IgD-negative memory B cell (primary cell): ENCODE results near the gene LATS1. TPM values are rescaled to one million over a fixed set of nuclear protein-coding genes. Genes with fewer than 3 reads are reported as not detected.
A peak's percentile ranks its signal among the peaks of the same experiment; 100 is the strongest.

ENCODE experiments used
- H3K27ac Mint-ChIP-seq, 3 donors: one replicate each; pipeline ENCODE4 v1.8.0; 2020 to 2022; ENCODE audit warnings: mild to moderate bottlenecking in 3 of 3, mixed read lengths in 3 of 3, moderate library complexity in 1 of 3
- H3K27me3 Mint-ChIP-seq: one replicate; pipeline ENCODE4 v1.8.0; 2021; ENCODE audit warnings: mixed read lengths
- H3K36me3 Mint-ChIP-seq: one replicate; pipeline ENCODE4 v1.8.0; 2020; ENCODE audit warnings: mild to moderate bottlenecking, mixed read lengths
- H3K4me1 Mint-ChIP-seq, 3 donors: one replicate each; pipeline ENCODE4 v1.8.0; 2020 to 2022; ENCODE audit warnings: mixed read lengths in 3 of 3, mild to moderate bottlenecking in 1 of 3
- H3K4me3 Mint-ChIP-seq, 4 donors: one replicate each; pipeline ENCODE4 v1.8.0; 2020 to 2022; ENCODE audit warnings: mild to moderate bottlenecking in 4 of 4, mixed read lengths in 4 of 4, moderate library complexity in 3 of 4
- H3K9me3 Mint-ChIP-seq, 3 donors: one replicate each; pipeline ENCODE4 v1.8.0; 2020 to 2021; ENCODE audit warnings: mixed read lengths in 3 of 3, mild to moderate bottlenecking in 1 of 3
- polyA plus RNA-seq: library from polyadenylated mRNA; unstranded; fragments of 300-500 nt; fragmentation: Illumina TruSeq; gene quantifications from one replicate; pipeline ENCODE4 v1.2.3, GENCODE V29; 2021

The LATS1 gene
- polyA plus RNA-seq, 1 donor from 2014 or later = 12.4 TPM

GRCh38 chr6:149660028-149660427 is 57.9 kb downstream of the LATS1 start:
- Mint-ChIP-seq H3K27me3 (no peaks in the 10 kb centered on the region), H3K4me3 (no peak overlapping the region), H3K4me1 (no peaks in the 10 kb centered on the region), H3K36me3 (peaks cover 5% of the 10 kb centered on the region), H3K9me3 (no peaks in the 10 kb centered on the region), H3K27ac (no peak overlapping the region)

DNA sequence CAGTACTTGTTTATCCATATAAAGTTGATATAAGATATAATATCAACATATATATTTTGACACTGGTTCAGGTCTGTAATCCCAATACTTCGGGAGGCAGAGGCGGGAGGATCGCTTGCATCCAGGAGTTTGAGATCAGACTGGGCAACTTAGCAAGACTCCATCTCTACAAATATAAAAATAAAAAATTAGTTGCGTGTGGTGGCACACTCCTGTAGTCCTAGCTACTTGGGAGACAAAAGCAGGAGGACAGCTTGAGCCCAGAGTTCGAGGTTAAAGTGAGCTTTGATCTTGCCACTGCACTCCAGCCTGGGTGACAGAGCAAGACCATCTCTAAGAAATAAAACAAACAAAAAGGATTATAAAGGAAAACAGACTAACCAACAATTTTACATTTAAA is 60.5 kb downstream of the LATS1 start:
- no peaks in the 10 kb centered on the region for H3K27me3 Mint-ChIP-seq
- H3K4me3 Mint-ChIP-seq = no peak overlapping the region
- H3K4me1 Mint-ChIP-seq = no peaks in the 10 kb centered on the region
- H3K27ac Mint-ChIP-seq = no peak overlapping the region
- H3K36me3 Mint-ChIP-seq = peaks cover 3% of the 10 kb centered on the region
- no peaks in the 10 kb centered on the region for H3K9me3 Mint-ChIP-seq

- no peaks in the 10 kb centered on the region for H3K9me3 Mint-ChIP-seq
- no peaks in the 10 kb centered on the region for H3K36me3 Mint-ChIP-seq
- H3K4me3 Mint-ChIP-seq = peak overlapping the region in 1 of 4 donors; percentile 36
- peaks cover 10 to 16% (median 16%) of the 10 kb centered on the region in 3 donors for H3K4me1 Mint-ChIP-seq
- H3K27ac Mint-ChIP-seq = no peak overlapping the region
- H3K27me3 Mint-ChIP-seq = no peaks in the 10 kb centered on the region
These were observed 66.8 kb downstream of the LATS1 start for GRCh38 chr6:149651056-149651455.

GRCh38 chr6:149648148-149649145 is 69.5 kb downstream of the LATS1 start, which contains the start of gene KATNA1:
TSS of gene KATNA1 (minus strand) at chr6:149648714. CDS start at chr6:149638547, 10,167 bp downstream.
- Mint-ChIP-seq H3K27me3 (no peaks in the 10 kb centered on the region), H3K27ac (peak within 1 kb of the TSS; percentile 81 to 93 (median 92)), H3K36me3 (peaks cover 3% of the 10 kb centered on the region), H3K4me3 (peak within 1 kb of the TSS; percentile 90 to 96 (median 93)), H3K9me3 (no peaks in the 10 kb centered on the region), H3K4me1 (peaks cover 11 to 32% (median 22%) of the 10 kb centered on the region in 3 donors)

DNA sequence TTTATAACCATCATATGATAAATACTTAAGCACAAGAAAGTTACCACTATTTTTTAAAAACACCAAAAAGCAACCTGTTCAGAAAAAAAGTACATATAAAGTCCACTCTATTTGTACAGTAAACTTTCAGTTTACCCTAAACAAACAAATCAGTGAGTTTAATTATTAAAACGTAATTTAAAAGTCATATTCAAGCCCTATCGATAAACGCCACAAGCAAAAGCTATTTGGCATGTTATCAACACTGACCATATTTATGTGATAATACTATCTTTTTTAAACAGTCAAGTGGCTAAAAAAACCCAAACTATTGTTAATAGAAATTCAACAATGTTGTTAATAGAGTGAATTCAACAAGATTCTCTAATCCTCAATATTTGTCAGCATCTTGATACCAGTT is 71.3 kb downstream of the LATS1 start:
- no peak overlapping the region for H3K27ac Mint-ChIP-seq

DNA sequence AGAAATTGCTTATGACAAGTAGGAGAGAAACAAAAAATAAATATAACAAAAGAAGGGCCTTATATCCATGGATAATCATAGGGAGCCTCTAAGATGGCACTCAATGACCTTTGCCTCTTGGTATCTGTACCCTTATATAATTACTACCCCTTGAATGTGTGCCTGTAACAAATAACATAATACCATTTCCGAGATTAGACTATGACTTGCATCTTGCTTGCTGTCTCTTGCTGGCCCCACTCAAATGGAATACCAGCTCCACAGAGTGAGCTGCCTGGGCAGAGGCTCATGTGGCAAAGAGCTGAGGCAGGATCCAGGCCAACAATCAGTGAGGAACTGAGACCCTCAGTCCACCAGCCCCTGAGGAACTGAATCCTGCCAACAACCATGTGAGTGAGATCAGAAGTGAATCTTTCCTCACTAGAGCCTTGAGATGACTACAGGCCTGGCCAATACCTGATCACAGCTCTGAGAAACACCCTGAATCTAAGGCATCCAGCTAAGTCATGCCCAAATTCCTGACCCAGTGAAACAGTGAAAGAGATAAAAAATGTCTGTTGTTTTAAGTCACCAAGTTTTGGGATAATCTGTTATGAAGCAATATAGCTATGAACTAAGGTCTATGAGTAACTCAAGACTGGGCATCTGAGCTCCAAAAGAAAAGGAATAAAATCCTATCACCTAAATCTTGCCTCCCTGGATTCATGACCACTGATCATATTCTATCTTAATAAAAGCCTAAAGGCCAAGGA is 74.9 kb downstream of the LATS1 start:
- Mint-ChIP-seq H3K27ac (no peak overlapping the region), H3K36me3 (peaks cover 6% of the 10 kb centered on the region), H3K27me3 (no peaks in the 10 kb centered on the region), H3K9me3 (no peaks in the 10 kb centered on the region), H3K4me1 (peaks cover 10 to 40% (median 28%) of the 10 kb centered on the region in 3 donors), H3K4me3 (peak overlapping the region in 1 of 4 donors; percentile 60)

More for the DNA sequence above, 71.3 kb downstream of the LATS1 start:
- Mint-ChIP-seq H3K36me3 (peaks cover 4% of the 10 kb centered on the region), H3K9me3 (no peaks in the 10 kb centered on the region), H3K4me1 (peaks cover 11 to 39% (median 29%) of the 10 kb centered on the region in 3 donors), H3K4me3 (peak overlapping the region in 2 of 4 donors; percentile 23 to 90), H3K27me3 (no peaks in the 10 kb centered on the region)

GRCh38 chr6:149636124-149636523 is 81.8 kb downstream of the LATS1 start:
- Mint-ChIP-seq H3K9me3 (no peaks in the 10 kb centered on the region), H3K27ac (no peak overlapping the region), H3K36me3 (peaks cover 7% of the 10 kb centered on the region), H3K27me3 (no peaks in the 10 kb centered on the region), H3K4me1 (peaks cover 0 to 6% (median 3%) of the 10 kb centered on the region in 3 donors), H3K4me3 (no peak overlapping the region)

DNA sequence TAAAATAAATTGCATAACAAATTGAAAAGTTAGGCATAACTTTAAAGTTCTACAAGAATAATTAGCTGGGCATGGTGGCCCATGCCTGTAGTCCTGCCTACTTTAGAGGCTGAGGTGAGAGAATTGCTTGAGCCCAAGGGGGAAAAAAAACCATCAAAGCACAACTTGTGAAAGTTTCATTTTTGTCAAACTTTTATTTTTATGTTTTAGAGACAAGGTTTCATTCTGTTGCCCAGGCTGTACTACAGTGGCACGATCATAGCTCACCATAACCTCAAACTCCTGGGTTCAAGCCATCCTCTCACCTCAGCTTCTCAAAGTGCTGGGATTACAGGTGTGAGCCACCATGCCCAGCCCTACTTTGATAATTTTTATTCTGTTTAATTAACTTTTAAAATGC is 83.6 kb downstream of the LATS1 start:
- Mint-ChIP-seq H3K27ac (no peak overlapping the region), H3K27me3 (no peaks in the 10 kb centered on the region), H3K9me3 (no peaks in the 10 kb centered on the region), H3K4me3 (no peak overlapping the region), H3K4me1 (peaks cover 2 to 5% (median 3%) of the 10 kb centered on the region in 3 donors), H3K36me3 (peaks cover 7% of the 10 kb centered on the region)

DNA sequence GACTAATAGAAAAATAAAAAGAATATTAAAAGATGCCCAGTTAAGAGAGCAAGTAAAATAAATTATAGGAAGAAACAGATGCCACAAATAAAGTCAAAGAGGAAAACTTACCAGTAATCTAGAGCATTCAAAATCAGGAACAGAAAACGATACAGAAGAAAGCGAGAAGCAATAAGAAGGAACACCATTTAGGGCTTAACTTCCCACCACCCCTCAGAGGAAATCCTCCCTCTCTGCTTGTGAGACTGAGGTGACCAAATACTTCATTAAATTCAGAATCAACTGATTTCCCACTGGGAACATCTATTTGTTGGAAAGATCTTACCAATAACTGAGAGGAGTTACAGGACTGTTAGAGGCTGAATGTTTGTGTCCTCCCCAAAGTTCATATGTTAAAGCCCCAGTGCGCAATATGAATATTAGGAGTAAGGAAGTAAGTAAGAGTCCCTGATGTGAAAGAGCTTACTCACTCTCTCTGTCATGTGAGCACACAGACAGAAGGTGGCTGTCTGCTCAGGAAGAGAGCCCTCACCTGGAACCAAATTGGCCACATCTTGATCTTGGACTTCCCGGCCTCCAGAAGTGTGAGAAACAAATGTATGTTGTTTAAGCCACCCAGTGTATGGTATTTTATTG is 88.9 kb downstream of the LATS1 start:
- peak overlapping the region; percentile 24 to 93 (median 43) for H3K27ac Mint-ChIP-seq
- peaks cover 9 to 13% (median 12%) of the 10 kb centered on the region in 3 donors for H3K4me1 Mint-ChIP-seq
- H3K36me3 Mint-ChIP-seq = peaks cover 7% of the 10 kb centered on the region
- no peaks in the 10 kb centered on the region for H3K27me3 Mint-ChIP-seq
- no peaks in the 10 kb centered on the region for H3K9me3 Mint-ChIP-seq
- H3K4me3 Mint-ChIP-seq = peak overlapping the region in 2 of 4 donors; percentile 65 to 66

DNA sequence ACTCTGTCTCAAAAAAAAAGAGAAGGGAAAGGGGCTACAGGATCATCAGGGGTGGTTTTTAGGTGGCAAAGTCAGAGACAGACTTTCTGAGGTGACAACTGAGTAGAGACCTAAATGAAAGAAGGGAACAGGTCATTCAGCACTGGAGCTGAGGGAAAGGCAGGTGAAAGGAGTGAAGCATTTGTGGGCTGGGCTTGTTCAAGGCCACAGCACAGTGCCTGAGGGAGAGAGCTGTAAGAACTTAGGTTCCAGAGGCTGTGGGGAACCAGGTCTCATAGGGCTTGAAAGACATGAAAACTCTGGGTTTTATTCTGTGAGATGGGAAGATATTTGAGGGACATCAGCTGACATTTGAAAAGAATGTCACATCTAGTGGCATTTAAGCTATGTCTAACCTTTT is 90.2 kb downstream of the LATS1 start:
- Mint-ChIP-seq H3K9me3 (no peaks in the 10 kb centered on the region), H3K36me3 (peaks cover 6% of the 10 kb centered on the region), H3K4me3 (no peak overlapping the region), H3K4me1 (peaks cover 9 to 13% (median 12%) of the 10 kb centered on the region in 3 donors), H3K27ac (peak overlapping the region in 1 of 3 donors; percentile 69), H3K27me3 (no peaks in the 10 kb centered on the region)

DNA sequence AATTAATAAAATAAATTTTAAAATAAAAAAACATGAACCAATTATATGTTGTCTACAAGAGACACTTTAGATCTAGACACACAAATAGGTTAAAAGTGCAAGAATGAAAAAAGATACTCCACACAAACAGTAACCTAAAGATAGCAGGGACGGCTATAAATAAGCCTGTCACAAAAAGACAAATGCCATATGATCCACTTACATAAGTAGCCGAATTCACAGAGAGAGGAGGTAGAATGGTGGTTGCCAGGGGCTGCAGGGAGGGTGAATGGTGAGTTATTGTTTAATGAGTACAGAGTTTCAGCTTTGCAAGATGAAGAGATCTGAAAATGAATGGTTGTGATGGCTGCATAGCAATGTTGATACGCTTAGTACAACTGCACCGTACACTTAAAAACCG is 102.1 kb downstream of the LATS1 start:
- peaks cover 27% of the 10 kb centered on the region for H3K36me3 Mint-ChIP-seq
- no peaks in the 10 kb centered on the region for H3K27me3 Mint-ChIP-seq
- no peak overlapping the region for H3K4me3 Mint-ChIP-seq
- H3K9me3 Mint-ChIP-seq = peaks cover 1 to 4% (median 2%) of the 10 kb centered on the region in 3 donors
- peak overlapping the region in 1 of 3 donors; percentile 65 for H3K27ac Mint-ChIP-seq
- peaks cover 2 to 5% (median 4%) of the 10 kb centered on the region in 3 donors for H3K4me1 Mint-ChIP-seq

DNA sequence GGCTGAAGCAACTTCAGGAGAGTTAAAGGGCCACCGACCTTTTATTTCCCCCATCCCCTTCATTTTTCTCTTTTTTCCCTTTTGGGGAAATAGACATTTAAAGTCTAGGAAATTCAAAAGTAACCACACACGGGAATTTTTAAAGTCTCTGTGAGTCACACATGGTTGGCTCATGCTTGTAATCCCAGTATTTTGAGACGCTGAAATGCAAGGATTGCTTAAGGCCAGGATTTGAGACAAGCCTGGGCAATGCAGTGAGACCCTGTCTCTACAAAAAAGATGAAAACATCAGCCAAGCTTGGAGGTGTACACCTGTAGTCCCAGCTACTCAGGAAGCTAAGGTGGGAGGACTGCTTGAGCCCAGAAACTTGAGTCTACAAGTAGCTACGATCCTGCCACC is 103.6 kb downstream of the LATS1 start:
- H3K4me1 Mint-ChIP-seq = peaks cover 2 to 9% (median 5%) of the 10 kb centered on the region in 3 donors
- H3K4me3 Mint-ChIP-seq = peak overlapping the region in 1 of 4 donors; percentile 28
- peaks cover 1 to 4% (median 2%) of the 10 kb centered on the region in 3 donors for H3K9me3 Mint-ChIP-seq
- H3K36me3 Mint-ChIP-seq = peaks cover 21% of the 10 kb centered on the region
- no peaks in the 10 kb centered on the region for H3K27me3 Mint-ChIP-seq
- H3K27ac Mint-ChIP-seq = no peak overlapping the region

- Mint-ChIP-seq H3K36me3 (peaks cover 11% of the 10 kb centered on the region), H3K27ac (peak overlapping the region in 1 of 3 donors; percentile 29), H3K27me3 (no peaks in the 10 kb centered on the region), H3K4me3 (peak overlapping the region in 1 of 4 donors; percentile 70), H3K4me1 (peaks cover 6 to 12% (median 7%) of the 10 kb centered on the region in 3 donors), H3K9me3 (peaks cover 0 to 4% (median 2%) of the 10 kb centered on the region in 3 donors)
These were observed 109.4 kb downstream of the LATS1 start for GRCh38 chr6:149608381-149608982.
